ENCODE measurements around the gene FARP1.

Gene FARP1

DNA sequence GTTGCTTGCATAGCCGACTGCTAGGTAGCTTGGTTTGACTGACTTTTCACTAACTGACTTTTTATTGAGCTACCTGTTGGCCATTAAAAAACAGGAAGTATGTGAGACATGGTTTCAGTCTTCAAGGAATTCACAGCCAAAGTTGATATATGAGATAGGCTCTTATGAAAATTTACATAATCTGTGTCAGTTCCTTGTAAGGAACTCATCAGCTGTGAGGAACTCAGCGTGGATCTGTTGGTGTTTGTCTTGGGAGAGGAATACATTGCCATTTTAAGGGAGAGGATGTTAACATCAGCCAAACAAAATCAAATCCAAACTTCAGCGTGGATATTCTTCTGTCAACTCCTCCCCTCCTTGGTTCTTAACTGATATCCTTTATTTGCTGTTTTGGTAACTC is 32.1 kb downstream of the FARP1 start:
- DNase-seq (ENCODE audit: low read depth in 2 of 2), result no peak

DNA sequence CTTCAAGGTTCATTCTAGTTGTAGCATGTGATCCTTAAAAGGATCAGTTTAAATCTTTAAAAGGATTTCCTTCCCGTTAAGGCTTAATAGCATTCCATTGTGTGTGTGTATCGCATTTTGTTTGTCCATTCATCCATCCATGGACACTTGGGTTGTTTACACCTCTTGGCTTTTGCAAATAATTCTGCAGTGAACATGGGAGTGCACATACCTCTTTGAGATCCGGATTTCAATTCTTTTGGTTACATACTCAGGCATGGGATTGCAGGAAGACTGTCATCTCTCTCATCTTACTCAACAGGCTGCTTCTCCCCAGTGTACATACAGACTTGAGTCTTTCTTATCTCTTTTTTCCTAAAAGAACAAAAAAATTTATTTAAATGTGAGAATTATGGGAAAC is 32.9 kb downstream of the FARP1 start:
- no peak for DNase-seq (ENCODE audit: low read depth in 2 of 2)

DNA sequence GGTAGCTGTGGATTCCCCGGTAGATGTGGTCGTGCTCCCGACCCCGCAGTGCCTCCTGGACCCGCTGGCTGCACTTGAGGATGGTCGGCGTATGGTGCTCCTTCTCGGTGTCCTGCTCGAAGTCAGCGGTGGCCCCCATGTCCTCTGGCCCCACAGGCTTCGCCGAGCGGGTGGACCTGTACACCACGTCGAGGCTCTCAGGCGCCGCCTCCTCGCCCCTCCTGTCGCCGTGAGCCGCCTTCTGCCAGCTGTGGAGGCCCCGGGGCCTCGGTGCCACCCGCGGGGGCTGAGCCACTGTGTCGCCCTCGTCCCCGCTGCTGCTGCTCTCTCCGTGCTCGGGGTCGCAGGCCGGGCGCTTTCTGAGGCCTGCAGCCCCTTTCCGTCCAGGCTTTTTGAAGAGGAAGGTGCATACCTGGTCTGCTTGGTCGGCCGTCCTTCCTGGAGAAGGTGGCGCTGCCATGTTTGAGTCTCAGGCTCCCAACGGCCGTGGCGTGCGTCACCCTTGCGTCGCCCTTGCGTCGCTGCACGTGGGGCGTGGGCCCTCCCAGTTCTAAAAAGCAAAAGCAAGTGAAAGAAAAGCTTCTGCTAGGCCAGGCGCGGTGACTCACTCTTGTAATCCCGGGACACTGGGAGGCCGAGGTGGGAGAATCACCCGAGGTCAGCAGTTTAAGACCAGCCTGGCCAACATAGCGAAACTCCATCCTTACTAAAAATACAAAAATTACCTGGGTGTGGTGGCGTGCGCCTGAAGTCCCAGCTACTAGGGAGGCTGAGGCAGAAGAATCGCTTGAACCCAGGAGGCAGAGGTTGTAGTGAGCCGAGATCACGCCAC is 34.1 kb downstream of the FARP1 start, which contains the start of gene RNF113B:
Gene RNF113B (minus strand): TSS at position 493 of the 832 bp plus-strand sequence. CDS start 33 bp downstream, at position 460.
- DNase-seq (ENCODE audit: low read depth in 2 of 2), result no peak

DNA sequence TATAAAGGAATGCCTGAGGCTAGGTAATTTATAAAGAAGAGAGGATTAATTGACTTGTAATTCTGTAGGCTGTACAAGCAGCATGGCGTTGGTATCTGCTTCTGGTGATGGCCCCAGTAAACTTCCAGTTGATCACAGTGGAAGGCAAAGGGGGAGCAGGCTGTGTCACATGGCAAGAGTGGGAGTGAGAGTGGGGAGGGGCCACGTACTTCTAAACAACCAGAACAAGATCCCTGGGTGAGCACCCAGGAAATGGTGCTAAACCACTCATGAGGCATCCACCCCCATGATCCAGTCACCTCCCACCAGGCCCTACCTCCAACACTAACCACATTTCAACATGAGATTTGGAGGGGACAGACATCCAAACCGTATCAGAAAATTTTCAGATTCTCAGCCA is 37.2 kb downstream of the FARP1 start:
- DNase-seq (ENCODE audit: low read depth in 2 of 2), result no peak

DNA sequence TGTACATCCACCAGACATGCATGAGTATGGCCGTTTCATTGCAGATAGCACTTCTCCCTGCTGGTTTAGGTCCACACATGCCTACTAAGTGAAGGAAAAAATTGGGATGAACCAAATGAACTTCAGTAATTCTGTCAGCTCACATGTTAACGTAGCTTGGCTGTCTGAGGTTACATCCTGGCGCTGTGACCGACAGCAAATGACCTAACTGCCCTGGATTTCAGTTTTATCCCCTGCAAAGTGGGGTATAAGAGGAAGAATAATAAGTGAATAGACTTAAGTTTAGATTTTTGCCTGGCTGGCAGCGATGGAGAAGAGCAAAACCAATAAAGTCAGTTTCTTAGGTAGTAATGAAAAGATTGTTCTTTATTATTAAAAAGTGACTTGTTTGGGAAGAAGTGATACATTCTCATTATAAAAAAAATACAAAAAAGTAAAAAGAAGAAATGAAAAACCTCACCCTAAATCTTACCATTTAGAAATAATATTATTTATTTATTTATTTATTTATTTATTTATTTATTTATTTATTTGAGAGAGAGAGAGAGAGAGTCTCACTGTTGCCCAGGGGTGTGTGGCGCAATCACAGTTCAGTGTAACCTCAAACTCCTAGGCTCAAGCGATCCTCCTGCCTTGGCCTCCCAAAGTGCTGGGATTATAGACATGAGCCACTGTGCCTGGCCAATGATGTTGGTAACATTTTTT is 38.4 kb downstream of the FARP1 start:
- no peak for DNase-seq (ENCODE audit: low read depth in 2 of 2)

DNA sequence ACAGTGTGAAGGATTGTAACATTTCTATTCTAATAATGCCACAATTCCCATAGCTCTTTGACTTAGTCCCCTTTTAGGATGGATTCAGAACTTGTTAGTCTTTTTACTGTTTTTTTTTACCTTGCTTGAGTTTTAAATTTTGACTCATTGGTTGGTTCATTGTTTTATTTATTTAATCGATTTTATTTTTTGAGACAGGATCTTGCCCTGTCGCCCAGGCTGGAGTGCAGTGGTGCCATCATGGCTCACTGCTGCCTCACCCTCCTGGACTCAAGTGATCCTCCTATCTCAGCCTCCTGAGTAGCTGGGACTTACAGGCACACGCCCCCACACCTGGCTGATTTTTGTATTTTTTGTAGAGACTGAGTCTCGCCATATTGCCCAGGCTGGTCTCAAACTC is 39.3 kb downstream of the FARP1 start:
- no peak for DNase-seq (ENCODE audit: low read depth in 2 of 2)

DNA sequence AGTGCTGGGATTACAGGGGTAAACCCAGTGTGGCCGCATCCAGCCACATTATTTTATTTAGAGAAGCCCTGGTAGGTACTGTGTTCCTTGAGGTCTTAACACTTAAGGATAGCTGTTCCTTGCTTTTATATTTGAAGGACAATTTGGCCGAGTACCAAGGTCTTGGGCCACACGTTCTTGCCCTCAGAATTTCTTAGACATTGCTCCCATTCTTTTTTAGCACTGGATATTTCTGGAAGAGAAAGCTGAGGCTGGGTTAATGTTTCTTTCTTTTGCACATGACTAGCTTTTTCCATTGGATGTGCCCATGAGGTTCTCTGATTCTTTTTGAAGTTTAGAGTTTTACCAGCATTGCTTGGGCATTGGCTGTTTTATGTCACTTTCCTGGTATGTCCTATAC is 39.7 kb downstream of the FARP1 start:
- DNase-seq (ENCODE audit: low read depth in 2 of 2), result no peak

DNA sequence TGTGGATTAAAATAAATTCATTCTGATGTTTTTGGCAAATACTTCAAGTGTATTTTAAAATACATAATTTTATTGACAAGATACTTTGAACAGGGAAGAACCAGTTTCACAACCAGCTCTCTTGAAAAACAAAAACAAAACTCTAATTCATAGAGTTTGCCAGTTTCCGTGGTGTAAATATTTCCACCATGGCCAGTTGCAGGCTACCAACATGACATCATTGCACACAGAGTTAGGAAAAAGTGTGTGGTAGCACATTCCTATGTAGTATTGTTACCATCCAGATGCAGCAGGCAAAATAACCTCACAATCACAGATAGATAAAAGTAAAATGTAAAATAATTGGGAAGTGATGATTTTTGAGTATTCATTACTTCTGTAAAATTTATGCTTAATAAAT is 41.9 kb downstream of the FARP1 start:
- DNase-seq (ENCODE audit: low read depth in 2 of 2), result no peak

DNA sequence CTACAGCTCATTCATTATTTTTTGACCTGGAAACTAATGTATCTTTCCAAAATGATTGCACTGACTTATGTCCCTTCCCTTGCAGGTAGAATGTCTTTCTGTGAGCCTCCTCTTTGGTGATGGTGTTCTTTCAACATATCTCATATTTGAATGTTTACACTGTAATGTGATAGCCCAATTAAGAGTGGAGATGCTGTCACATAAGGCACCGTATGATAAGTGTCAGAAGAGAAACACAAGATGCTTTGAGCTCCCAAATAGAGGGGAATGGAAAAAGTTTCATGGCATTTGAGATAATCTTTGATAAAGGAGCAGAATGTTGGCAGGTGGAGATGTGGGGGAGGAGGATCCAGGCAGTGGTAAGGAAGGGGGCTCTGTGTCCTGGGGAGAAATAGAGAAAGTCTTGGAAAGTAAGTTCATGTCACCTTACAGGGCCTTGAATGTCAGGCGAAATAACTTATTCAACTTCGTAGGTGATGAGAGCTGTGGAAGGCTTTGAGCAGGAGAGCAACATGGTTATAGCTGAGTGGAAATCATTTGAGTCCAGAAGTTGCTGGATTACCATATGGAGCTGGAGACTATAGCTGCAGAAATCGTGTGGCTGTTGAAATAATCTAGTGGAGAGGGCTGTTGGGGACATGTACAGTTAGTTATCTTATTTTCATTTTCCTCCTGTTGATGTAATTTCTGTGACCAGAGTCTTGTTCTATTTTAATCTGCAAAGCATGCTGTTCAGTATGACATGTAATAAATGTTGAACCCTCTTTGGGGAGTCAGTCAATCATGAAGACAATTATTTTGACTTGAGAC is 44.5 kb downstream of the FARP1 start:
- DNase-seq (ENCODE audit: low read depth in 2 of 2), result no peak

DNA sequence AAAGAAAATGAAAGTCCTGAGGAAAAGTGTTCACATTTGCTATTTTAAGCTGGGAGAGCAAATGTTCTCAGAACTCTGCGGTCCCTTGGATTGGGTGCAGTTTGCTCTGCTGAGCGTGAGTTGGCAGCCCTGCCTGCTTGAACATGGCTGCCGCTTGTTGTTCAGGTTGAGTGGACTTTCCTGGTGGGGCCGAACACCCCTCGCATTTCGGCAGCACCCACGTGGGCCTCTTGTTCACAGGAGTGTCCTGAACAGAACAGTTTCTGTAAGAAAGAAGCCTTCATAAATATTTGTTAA is 45.0 kb downstream of the FARP1 start:
- no peak for DNase-seq (ENCODE audit: low read depth in 2 of 2)

DNA sequence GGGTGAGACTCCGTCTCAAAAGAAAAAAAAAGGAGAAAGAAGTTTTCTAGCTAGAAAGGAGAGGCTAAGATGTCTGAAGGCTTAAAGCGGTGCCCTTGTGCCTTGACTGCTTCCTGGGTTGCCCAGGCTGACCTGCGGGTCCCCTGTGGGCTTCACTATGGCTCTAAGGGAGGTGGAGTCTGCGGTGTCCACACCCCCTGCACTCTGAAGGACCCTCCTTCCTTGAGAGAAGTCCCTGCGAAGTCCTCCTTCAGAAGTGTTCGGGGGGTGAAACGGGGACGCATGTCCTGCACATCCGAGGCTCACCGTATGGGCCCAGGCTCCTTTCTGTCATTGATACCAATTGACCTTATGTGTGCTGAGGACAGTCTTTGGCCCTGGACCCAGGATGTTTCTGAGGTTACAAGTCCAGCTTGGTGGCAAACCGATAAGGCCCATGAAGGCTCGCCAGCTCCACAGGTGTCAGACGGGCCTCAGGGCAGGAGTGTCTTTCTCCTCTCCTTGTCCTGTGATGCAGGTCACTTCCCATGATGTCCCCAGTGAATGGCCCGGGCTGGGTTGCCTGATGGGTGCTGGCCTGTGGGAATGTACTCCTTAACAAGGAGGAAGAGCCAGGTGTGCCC is 45.8 kb downstream of the FARP1 start:
- DNase-seq (ENCODE audit: low read depth in 2 of 2), result no peak

DNA sequence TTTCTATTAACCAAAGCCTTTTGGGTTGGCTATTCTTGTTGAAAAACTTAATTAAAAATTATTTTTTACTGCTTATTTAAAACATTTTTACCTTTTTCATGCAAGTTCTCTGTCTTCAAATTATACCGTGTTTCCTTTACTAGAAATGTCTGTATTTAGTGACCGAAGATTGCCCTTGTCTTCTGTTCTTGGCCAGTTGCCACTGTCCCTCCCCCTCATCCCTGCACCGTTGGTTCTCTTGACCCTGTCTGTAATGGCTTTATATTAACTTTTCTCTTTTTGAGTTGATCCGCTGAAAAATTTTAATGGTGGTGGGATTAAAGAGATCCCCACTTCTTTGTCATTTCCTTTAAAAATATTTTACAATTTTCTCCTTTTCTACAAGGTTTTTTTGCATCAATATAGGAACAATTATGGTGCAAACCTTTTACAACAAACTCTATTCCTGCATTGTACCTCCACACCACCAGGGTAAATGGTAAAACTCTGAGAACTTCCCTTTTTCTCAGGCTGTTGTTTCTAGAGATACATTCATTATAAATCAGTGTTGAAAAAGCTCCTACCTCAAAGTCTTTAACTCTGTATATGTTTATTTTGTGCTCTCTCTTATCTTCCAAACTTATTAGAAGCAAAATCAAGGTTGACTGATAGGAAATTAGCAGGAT is 47.1 kb downstream of the FARP1 start:
- DNase-seq (ENCODE audit: low read depth in 2 of 2), result no peak

DNA sequence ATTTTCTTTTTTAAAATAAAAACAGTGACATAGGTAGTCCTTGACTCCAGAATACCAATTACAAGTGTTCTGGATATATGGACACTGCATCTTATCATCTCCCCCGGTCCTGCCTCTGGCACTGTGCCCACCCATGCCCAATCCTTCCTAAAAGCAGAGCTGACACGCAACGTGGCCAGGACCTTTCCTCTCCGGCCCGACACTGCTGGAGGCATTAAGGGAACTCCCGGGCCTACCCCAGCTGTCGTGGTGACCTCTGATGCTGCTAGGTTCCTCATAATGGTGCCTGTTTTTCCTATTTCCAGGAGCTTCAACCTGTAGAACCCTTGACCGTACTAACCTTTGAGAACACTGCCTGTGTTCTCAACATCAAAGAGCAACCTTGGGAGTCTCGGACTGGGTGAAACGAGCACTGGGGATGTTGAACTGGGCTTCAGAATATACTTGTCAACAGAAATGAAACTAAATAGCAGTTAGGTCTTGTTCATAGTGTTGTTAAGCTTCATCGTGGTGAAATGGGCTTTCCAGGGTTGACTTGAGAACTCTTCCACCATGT is 48.1 kb downstream of the FARP1 start:
- DNase-seq (ENCODE audit: low read depth in 2 of 2), result no peak

DNA sequence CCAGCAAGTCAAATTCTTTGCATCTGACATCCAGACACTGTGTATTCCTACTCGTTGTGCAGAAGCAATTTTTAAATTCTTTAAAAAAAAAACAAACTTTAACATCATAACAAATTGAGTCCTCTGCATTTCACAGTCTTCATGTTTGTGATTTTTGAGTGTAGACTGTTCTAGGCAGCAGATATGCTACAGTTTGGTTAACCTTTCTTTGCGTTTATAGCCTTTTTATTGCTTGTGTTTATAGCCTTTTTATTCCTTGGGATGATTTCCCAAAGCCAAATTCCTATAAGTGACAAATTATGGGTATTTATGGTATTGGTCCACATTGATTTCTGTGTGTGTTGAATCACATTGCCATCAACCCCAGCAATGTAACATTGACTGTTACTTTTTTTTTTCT is 49.1 kb downstream of the FARP1 start:
- no peak for DNase-seq (ENCODE audit: low read depth in 2 of 2)

DNA sequence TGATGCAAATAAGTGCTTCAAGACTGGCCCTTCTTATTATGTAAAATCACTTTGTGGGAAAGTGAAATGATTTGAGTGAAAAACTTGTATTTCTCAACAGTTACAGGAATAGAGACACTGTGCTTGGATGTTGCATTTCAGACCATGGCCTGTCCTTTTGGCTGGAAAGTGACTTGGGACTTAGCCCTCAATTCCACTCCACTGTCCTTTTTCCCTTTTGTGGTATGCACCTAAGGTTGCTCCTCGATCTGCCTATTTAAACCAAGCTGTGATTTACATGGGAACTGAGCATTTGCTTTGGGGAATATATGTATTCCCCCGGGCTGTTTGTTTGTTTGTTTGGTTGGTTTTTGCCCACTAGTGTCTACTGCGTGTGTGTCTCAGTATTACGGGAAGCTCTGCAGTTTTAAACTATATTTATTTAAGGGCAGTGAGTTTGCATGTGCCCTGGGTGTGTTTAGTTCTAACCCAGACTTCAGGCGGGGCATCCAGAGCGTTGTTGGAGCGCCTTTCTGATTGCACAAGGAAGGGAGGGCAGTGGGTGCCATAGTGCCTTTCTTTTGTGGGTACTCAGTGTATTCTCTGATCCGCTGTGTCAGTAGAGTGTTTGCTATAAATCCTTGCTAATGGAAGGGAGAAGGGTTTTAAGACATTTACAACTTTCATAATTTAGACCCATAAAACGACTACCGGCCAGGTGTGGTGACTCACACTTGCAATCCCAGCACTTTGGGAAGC is 52.3 kb downstream of the FARP1 start:
- no peak for DNase-seq (ENCODE audit: low read depth in 2 of 2)

DNA sequence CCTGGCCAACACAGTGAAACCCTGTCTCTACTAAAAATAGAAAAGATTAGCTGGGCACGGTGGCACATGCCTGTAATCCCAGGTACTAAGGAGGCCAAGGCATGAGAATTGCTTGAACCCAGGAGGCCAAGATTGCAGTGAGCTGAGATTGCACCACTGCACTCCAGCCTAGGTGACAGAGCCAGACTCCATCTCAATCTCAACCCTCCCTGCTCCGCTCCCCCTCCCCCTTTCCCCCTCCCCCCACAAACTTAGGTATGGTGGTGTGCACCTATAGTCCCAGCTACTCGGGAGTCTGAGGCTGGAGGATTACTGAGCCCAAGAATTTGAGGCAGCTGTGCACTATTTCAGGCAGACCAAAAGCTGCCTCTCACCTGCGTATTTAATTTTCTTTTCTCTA is 55.8 kb downstream of the FARP1 start:
- no peak for DNase-seq (ENCODE audit: low read depth in 2 of 2)

DNA sequence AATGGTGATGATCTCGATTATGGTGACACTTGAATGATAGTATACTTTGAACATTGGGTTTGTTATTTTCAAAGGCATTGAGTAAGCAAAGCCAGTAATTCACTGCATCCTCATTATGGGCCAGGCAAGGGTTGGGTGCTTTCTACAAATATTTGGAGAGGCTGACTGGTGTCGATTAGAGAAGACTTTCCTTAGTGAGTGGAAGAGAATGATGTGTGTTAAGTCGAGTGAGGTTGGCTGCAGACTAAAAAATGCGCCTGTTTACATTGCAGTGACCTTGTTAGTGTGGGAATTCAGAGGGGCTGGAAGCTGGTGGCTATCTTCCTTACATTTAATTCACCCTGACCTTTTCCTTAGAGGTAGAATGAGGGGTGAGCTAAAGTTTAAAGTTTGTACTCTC is 56.6 kb downstream of the FARP1 start:
- no peak for DNase-seq (ENCODE audit: low read depth in 2 of 2)

DNA sequence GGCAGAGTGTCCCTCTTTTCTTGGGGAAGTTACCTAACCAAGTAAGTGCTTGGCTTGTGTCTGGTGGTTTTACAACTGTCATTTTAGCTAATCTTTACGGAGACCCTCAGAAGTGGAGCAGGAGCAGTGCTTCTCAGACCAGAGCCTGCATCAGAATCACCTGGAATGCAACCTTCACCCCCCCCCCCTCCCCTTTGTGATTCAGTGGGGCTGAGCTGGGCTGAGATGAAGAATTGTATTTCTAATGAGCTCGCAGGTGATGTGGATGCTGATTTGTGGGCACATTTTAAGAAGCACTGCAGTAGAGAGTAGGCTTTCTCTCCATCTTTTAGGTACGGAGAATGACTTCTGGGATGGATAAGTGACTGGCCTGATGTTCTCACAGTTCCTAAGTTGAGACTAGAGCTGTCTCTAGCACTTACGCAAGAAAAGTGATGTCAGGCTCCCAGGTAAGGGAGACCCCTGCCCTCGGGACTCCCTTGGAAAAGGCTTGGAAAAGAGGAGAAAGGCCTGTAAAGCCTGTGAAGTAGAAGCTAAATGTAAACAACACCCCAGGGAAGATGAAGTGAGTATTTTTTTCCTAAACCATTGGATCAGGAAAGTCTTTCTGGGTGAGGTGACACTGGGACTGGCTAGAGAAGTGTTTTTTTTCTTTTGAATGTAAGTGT is 57.5 kb downstream of the FARP1 start:
- no peak for DNase-seq (ENCODE audit: low read depth in 2 of 2)

DNA sequence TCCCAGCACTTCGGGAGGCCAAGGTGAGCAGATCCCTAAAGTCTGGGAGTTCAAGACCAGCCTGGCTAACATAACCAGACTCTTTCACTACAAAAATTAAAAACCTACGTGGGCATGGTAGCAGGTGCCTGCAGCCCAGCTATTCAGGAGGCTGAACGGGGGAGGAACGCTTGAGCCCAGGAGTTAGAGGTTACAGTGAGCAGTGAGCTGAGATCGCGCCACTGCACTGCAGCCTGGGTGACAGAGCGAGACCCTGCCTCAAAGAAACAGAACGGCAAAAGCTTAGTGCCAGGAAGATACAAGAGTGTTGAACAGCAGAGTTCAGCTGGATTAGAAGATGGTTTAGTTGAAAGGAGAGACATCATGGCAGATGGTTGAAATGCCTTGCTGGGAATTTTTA is 58.3 kb downstream of the FARP1 start:
- DNase-seq (ENCODE audit: low read depth in 2 of 2), result no peak

DNA sequence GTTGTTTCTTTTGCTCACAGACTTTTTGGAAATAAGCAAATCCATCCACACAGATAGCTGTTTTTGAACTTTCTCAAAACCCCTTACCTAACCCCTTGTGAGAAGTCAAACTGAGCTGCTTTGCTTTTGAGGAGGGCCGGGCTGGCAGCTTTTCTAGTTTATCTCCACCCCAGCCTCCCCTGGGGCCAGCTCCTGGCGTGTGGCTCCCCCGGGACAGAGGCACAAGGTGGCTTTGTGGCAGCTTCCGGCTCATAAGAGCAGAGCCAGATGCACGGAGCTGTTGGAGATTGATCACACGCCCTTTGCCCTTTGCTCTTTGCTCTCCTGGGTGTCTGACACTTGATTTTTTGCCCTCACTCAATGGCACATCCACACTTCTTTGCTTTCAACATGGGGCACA is 59.1 kb downstream of the FARP1 start:
- no peak for DNase-seq (ENCODE audit: low read depth in 2 of 2)
